ENCODE data around the gene PIK3R3.
A peak's percentile ranks its signal among the peaks of the same experiment; 100 is the strongest.

Gene PIK3R3

GRCh38 chr1:46153732-46154131 lies 21.3 kb upstream of the PIK3R3 start:
- no peak for DNase-seq

GRCh38 chr1:46153228-46153627 lies 20.8 kb upstream of the PIK3R3 start:
- DNase-seq: no peak

GRCh38 chr1:46152016-46152415 lies 19.6 kb upstream of the PIK3R3 start:
- no peak for DNase-seq

- DNase-seq: no peak
Observed at GRCh38 chr1:46150085-46150484, 17.7 kb upstream of the PIK3R3 start.

GRCh38 chr1:46148318-46148717 lies 15.9 kb upstream of the PIK3R3 start:
- no peak for DNase-seq

GRCh38 chr1:46137916-46138315 lies 5.5 kb upstream of the PIK3R3 start:
- no peak for DNase-seq

- no peak for DNase-seq
Observed at GRCh38 chr1:46136711-46137110, 4.3 kb upstream of the PIK3R3 start.

- no peak for DNase-seq
Observed at GRCh38 chr1:46134660-46135331, 2.4 kb upstream of the PIK3R3 start.

- DNase-seq: no peak
Observed at GRCh38 chr1:46133781-46134350, 1.4 kb upstream of the PIK3R3 start.

- no peak for DNase-seq
Observed at GRCh38 chr1:46133181-46133658, 791 bp upstream of the PIK3R3 start.

GRCh38 chr1:46131712-46132528 lies 509 bp downstream of the PIK3R3 start:
- DNase-seq: peak; percentile 10

GRCh38 chr1:46131093-46131492 lies 1.3 kb downstream of the PIK3R3 start:
- DNase-seq: no peak

GRCh38 chr1:46130606-46131005 lies 1.8 kb downstream of the PIK3R3 start:
- DNase-seq: no peak

- DNase-seq: no peak
Observed at GRCh38 chr1:46130121-46130520, 2.3 kb downstream of the PIK3R3 start.

- DNase-seq: no peak
Observed at GRCh38 chr1:46128344-46128743, 4.1 kb downstream of the PIK3R3 start.

- no peak for DNase-seq
Observed at GRCh38 chr1:46118856-46119255, 13.6 kb downstream of the PIK3R3 start.

GRCh38 chr1:46117810-46118494 lies 14.5 kb downstream of the PIK3R3 start:
- DNase-seq: no peak

- DNase-seq: no peak
Observed at GRCh38 chr1:46114925-46115603, 17.4 kb downstream of the PIK3R3 start.

- DNase-seq: no peak
Observed at GRCh38 chr1:46113948-46114347, 18.5 kb downstream of the PIK3R3 start.

- no peak for DNase-seq
Observed at GRCh38 chr1:46112108-46112507, 20.3 kb downstream of the PIK3R3 start.

- DNase-seq: no peak
Observed at GRCh38 chr1:46110521-46110920, 21.9 kb downstream of the PIK3R3 start.

GRCh38 chr1:46102769-46103476 lies 29.5 kb downstream of the PIK3R3 start:
- DNase-seq: no peak
